ENCODE measurements around the gene HES2.
"Not testable (repeated sequence)": the region's sequence is repeated elsewhere in the genome, so short reads cannot be mapped to it uniquely, and the experiment has no call there.

HES2 gene

GRCh38 chr1:6440198-6441126 lies 20.7 kb upstream of the HES2 start:
- H3K4me3 ChIP-seq (ENCODE audit: control insufficient read depth, low read depth, low read length), result no peak overlapping the region
- TF ChIP-seq CTCF (conservative IDR thresholded peaks at IDR 0.05; ENCODE audit: control insufficient read depth, insufficient read depth, low read depth, low read length), result no peak
- peak; percentile 33 for DNase-seq (ENCODE audit: low read depth)

- DNase-seq (ENCODE audit: low read depth), result peak; percentile 41
- H3K4me3 ChIP-seq (ENCODE audit: control insufficient read depth, low read depth, low read length), result no peak overlapping the region
- peak; percentile 81 for TF ChIP-seq CTCF (conservative IDR thresholded peaks at IDR 0.05; ENCODE audit: control insufficient read depth, insufficient read depth, low read depth, low read length)
Measured at GRCh38 chr1:6438047-6438525, 18.4 kb upstream of the HES2 start.

GRCh38 chr1:6437012-6437700 lies 17.4 kb upstream of the HES2 start:
- H3K4me3 ChIP-seq (ENCODE audit: control insufficient read depth, low read depth, low read length); DNase-seq (ENCODE audit: low read depth): not testable (repeated sequence)

- not testable (repeated sequence) for H3K4me3 ChIP-seq (ENCODE audit: control insufficient read depth, low read depth, low read length); DNase-seq (ENCODE audit: low read depth)
Measured at GRCh38 chr1:6436277-6436676, 16.6 kb upstream of the HES2 start.

- H3K4me3 ChIP-seq (ENCODE audit: control insufficient read depth, low read depth, low read length), result no peak overlapping the region
- no peak for TF ChIP-seq CTCF (conservative IDR thresholded peaks at IDR 0.05; ENCODE audit: control insufficient read depth, insufficient read depth, low read depth, low read length)
- no peak for DNase-seq (ENCODE audit: low read depth)
Measured at GRCh38 chr1:6435547-6435946, 15.8 kb upstream of the HES2 start.

GRCh38 chr1:6435129-6435528 lies 15.4 kb upstream of the HES2 start:
- DNase-seq (ENCODE audit: low read depth), result no peak
- no peak overlapping the region for H3K4me3 ChIP-seq (ENCODE audit: control insufficient read depth, low read depth, low read length)
- TF ChIP-seq CTCF (conservative IDR thresholded peaks at IDR 0.05; ENCODE audit: control insufficient read depth, insufficient read depth, low read depth, low read length), result no peak

- no peak for DNase-seq (ENCODE audit: low read depth)
- TF ChIP-seq CTCF (conservative IDR thresholded peaks at IDR 0.05; ENCODE audit: control insufficient read depth, insufficient read depth, low read depth, low read length), result no peak
- no peak overlapping the region for H3K4me3 ChIP-seq (ENCODE audit: control insufficient read depth, low read depth, low read length)
Measured at GRCh38 chr1:6434186-6434585, 14.5 kb upstream of the HES2 start.

- DNase-seq (ENCODE audit: low read depth); H3K4me3 ChIP-seq (ENCODE audit: control insufficient read depth, low read depth, low read length): not testable (repeated sequence)
Measured at GRCh38 chr1:6431645-6432579, 12.2 kb upstream of the HES2 start.

GRCh38 chr1:6429660-6430411 lies 10.1 kb upstream of the HES2 start:
- H3K4me3 ChIP-seq (ENCODE audit: control insufficient read depth, low read depth, low read length); DNase-seq (ENCODE audit: low read depth): not testable (repeated sequence)

GRCh38 chr1:6428453-6428852 lies 8.7 kb upstream of the HES2 start:
- DNase-seq (ENCODE audit: low read depth); H3K4me3 ChIP-seq (ENCODE audit: control insufficient read depth, low read depth, low read length): not testable (repeated sequence)
